HG03558 (cell line): ENCODE data around the gene MYDGF.

Experiments used
- ATAC-seq: cut with Tn5 transposase; IDR thresholded peaks from one replicate; pipeline ENCODE4 v1.9.1; 2021; ENCODE audit warnings: moderate number of reproducible peaks; ENCODE audit not compliant: unreplicated experiment; ENCODE audit errors: extremely low read depth

The MYDGF gene

DNA sequence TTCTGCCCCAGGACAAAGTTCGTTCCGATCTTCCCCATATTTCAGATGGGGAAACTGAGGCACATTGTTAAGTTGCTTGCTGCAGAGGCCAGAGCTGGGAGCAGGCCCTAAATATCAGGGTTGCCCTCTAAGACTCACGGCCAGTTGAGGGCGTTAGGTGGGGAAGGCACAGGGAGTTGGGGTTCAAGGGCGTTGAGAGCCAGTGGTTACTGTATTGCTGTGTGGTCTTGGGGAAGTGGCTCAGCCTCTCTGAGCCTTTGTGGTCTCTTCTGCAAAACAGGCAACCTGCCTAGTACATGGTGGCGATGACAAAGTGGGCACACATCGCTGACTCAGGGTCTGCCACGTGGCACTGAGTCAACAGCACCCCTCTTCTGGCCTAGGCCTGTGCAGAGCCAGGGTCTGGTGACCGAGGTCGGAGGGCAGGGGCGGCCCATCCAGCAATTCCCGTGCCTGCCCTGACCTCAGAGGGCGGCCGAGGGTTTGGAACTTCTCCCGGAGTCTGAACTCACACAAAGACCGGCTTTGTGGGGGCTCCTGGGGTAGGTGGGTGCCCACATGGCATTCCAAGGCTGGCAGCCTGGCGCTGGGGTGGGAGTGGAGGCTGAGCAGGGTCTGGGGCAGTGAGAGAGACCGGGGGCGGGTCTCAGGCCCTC, 20.6 kb downstream of the MYDGF start:
- ATAC-seq = no peak

DNA sequence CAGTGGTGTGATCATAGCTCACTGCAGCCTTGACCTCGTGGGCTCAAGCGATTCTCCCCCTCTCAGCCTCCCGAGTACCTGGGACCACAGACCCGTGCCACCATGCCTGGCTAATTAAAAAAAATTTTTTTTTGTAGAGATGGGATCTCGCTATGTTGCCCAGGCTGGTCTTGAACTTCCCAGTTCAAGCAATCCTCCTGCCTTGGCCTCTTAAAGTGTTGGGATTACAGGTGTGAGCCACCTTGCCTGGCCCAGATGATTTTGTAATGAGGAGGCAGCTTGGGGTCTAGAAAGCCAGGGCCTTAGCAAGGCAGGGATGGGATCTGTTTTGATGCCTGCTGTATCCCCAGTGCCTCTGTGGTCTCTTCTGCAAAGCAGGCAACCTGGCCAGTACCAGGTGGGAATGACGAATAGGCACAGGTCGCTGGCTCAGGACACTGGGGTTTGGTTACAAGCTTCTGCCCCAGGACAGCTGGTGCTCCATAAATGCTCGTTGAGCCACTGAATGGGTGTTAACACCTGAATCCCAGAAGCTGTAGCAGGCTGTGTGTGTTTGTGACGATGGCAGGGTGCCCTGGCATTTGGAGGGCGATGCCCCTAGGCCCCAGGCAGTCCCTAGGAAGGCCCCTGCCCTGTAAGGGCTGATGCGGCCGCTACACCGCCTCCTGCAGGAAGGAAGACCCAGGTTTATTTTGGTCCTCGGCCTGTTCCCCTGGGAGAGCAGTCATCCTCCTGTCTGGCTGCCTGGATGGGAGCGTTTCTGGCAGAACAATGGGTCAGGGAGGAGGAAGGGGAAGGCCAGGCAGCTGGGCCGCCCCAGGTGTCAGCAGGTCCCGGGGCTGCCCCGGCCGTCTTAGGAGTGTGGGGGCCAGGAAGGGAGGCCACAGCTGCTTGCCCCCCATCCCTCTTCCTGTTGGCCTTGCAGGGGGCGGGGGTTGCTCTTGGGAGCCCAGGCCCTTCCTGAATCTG, 22.2 kb downstream of the MYDGF start:
- no peak for ATAC-seq

DNA sequence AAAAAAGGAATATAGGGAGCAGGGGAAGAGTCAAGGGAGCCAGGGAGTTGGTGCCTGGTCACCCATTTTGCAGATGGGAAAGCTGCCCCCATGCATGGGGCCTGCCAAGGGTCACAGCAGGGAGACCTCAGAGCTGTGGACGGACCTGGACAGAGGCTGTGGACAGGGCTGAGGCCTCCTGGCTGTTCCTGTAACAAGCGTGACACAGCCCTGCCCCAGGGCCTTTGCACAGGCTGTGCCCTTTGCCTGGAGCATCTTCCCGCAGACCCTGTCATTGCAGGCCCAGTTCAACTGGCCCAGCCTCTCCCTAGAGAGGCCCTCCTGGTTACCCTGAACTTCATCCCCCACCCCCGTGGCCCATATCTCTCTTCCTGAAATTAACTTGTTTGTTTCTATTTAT, 24.4 kb downstream of the MYDGF start:
- ATAC-seq = no peak

DNA sequence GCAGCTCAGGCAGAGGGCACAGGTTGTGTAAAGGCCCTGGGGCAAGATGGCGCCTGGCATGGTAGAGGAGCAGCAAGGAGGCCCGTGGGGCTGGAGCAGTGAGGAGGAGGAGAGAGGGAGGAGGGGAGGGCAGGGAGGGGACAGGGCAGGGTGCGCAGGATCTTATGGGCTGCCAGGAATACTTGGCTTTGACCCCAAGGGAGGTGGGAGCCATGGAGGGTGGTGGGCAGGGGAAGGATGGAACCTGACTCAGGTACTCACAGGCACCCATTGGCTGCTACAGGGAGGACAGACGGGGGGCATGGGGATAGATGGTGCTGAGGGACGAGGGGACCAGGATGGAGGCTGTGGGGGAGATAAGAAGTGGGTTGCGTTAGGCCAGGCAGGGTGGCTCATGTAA, 27.5 kb downstream of the MYDGF start:
- no peak for ATAC-seq

DNA sequence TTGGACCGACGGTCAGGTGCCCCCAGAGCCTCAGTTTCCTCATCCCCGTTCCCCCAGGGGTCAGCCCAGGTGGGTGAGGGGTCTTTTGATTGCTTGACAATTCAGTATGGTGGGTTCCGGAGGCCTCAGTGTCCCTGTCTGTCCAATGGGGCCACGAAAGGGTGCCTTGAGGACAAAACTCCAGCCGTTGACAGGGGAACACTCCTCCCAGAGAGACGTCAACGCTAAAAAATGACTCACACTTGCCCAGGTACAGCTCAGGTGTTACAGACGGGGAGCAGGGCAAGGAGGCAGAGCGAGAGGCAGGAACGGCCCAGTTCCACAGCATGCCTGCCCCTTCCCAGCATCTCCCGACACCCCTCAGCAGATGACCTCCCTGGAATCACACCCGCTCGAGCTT, 29.0 kb downstream of the MYDGF start:
- no peak for ATAC-seq

DNA sequence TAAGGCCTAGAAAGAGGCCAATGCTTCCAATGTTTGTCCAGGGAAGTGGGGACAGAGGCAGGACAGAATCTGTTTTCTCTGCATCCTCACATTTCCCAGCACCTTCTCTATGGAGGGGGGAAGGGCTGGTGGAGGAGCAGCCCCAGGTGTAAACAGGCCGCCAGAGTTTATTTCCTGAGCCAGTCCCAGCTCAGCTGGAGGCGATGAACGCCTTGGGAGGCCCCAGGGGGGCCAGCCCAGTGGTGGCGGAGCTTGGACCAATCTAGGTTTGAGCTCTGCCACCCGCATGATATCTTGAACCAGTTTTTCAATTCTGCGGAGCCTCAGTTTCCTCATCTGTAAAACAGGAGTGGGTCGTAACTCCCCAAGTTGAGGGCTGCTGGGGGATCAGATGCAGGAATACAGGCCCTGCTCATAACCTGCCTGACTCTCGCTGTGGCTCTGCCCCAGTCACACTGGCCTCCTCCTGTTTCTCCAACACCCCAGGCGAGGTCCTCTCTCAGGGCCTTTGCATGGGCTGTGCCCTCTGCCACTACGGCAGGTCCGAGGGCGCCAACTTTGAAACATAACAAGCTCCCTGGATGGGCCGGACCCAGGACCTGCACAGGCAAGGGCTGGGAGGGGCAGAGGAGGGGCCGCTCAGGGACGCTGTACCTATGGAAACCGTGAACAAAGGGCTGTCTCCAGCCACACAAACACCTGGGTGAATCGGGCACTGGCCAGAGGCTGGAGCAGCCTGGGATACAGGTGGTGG, 29.7 kb downstream of the MYDGF start:
- no peak for ATAC-seq

DNA sequence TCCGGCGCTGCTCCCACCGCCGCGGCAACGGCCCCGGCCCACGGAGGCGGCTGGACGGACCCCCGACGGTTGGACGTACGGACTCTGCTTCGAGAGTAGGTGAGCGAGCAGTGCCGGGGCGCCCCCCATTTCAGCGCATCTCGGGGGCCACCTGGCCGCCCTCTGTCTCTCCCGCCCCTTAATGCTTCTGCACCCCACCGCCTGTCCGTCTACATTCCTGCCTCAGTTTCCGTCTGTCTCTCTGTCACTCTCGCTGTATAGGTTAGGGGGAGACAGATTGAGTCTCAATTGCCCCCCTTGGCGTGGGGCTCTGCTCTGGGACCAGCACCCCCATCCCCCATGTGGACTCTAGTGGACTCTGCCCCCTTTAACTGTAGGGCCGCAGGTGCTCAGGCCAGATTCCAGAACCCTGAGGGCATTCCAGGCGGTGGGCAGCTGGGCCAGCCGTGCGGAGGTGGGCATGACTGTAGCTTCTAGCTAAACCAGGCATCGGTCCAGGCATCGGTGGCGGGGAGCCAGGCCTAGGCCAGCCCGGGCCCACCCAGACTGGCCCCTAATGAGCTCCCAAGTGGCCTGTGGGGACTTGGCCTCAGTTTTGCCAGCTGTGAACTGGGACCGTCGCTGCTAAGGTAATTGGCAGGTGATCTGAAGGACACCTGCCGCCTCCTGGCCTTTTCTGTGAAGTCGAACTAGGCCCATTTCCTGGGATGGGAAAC, 30.5 kb downstream of the MYDGF start:
- no peak for ATAC-seq

DNA sequence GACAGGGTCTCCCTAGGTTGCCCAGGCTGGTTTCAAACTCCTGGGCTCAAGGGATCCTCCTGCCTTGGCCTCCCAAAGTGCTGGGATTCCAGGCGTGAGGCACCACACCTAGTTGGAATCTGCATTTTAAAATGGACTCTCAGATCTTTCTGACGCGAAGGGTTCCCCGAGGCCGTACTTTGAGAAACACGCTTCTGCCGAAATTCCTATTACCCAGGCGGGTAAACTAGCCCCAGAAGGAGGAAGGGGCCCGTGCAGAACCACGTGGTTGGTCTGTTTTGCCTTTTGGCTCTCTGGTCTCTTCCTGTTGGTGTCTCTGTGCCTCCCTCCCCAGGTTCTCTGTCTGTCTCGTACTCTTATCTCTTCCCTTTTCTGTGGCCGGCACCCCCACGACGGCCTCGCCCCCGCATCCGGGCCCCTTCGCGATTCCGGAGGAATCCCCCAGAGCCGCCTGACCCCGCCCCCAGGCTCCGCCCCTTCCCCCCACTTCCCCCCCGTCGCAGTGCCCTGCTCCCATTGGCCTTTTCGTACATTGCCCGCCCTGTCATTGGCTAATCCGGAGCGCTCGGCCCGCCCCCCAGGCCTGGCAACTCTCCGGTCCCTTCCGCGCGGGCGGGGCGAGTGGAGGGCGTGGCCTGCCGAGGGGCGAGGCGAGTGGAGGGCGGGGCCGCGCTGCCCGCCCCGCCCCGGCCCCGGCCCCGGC, 31.2 kb downstream of the MYDGF start, which contains the start of gene TNFAIP8L1:
TSS of gene TNFAIP8L1 (plus strand) at position 689 of the 703 bp plus-strand sequence. CDS start 12,354 bp downstream, outside the sequence.
- peak; percentile 67 for ATAC-seq

DNA sequence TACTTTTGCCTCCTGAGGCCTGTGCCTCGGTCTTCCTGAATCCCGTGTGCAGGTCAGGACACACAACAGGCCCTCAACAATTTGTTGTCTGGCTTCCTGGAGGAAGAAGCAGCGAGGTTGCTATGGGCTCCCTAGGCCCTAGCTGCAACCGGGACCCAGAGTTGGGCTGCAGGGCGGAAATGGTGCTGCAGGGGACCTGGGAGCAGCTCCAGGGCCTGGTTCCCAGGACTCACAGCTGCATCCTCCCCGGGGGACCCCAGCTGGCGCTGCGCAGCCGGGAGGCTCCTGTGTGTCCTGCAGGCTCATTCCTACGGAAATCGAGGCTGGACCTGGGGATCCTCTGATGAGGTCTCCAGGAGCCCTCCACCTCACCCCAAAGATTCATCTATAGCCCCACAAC, 31.8 kb downstream of the MYDGF start:
- no peak for ATAC-seq

DNA sequence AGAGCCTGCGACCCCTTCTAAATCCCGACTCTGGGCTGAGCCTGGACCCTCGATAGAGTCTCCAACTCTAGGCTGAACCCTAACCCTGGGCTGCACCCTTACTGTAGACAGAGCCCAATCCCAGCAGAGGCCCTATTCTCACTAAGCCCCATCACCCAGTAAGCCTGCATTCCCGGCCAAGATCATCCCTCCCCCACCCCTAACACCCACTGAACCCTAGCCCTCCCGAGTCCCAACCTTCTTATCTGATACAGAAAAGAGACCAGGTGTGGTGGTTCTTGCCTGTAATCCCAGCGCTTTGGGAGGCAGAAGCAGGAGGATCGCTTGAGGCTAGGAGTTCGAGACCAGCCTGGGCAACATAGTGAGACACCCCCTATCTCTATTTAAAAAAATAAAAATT, 33.4 kb downstream of the MYDGF start:
- ATAC-seq = no peak

DNA sequence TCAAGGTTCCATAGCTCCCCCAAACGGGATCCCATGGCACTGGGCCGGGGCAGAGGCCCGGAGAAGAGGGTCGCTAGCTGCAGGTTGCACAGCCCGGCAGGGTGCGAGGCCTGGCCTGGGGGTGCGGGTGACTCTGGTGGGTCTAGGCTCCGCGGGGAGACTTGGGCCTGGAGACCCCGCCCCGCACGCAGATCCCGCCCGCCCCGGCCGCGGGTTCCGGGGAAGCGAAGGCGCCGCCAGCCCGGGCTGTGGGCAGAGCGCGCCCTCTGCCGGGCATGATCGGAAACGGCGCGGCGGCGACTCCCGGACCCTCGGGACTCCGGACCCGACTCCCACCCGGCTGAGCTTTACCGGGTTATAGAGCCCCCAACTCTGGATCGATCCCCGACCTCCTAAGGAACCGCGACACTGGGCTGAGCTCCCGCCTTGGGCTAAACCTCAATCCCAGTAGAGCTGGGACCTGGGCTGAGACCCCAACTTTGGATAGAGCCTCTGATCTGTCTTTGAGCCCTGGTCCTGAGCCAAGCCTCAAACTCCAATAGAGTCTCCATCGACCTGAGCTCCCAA, 33.9 kb downstream of the MYDGF start:
- no peak for ATAC-seq

DNA sequence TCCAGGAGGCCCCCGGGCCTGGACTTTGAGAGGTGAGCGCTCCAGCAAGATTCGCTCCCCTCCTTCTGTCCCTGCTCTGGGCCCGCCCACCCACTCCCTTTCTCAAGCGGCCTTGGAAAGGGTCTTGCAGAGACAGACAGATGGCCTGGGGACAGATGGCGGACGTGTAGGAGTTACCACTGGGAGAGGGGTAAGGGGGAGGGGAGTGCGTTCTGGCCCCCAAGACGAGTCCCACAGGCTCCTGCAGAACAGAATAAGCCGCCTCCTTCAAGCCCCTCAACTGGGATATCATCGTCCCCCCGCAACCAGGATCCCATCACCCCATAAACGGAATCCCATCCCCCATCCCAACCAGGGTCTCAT, 34.4 kb downstream of the MYDGF start:
- ATAC-seq = no peak

DNA sequence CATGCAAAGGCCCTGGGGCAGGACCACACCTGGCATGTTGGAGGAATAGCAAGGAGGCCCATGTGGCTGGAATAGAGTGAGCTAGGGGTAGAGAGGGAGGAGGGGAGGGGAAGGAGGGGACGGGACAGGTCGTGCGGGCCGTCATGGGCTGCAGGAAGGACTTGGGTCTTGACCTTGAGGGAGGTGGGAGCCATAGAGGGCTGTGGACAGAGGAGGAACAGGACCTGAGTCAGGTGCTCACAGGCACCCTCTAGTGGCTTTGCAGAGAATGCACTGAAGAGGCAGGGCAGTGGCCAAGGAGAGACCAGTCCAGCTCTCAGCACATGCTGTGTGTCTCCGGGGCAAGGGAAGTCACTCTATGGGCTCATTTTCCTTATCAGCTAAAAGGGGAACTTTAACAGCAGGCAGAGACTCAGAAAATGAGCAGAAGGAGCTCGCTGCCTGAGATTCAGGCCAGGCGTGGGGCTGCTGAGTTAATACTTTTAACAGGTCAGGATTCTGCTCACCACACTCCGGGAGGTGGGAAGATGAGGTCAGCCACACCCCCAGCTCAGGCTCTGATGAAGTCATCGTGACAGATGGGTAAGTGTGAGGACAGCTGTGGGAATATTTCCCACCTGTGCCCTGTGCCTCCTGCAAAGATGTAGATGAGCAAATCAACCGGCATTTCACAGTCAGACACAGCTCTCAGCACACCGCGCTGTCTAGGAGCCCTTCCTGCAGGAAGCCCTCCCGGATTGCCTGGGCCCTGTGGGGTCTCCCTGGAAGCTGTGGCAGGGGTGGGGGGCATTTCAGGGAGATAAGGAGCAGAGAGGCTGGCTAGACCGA, 36.8 kb downstream of the MYDGF start:
- ATAC-seq = no peak

DNA sequence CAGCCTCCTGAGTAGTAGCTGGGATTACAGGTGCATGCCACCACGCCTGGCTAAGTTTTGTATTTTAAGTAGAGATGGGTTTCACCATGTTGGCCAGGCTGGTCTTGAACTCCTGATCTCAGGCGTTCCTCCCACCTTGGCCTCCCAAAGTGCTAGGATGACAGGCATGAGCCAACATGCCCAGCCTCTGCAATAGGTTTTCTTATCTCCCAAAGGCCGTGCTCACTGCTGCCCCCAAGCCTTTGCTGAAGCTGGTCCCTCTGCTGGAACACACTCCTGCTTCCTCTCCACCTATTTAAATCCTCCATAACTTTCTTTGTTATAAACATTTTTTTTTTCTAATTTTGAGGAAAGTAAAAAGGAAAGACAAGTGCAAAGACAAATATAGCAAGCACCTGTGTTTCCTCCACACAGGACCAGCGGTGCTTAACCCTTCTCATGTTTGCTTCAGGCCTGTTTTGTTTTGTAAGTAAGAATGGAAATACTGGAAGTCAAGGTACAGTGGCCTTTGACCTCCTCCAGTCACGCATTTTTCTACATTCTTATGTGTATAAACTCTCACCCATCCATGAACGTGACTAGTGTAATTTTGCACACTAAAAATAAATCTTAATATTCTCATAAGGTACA, 45.3 kb downstream of the MYDGF start:
- no peak for ATAC-seq

DNA sequence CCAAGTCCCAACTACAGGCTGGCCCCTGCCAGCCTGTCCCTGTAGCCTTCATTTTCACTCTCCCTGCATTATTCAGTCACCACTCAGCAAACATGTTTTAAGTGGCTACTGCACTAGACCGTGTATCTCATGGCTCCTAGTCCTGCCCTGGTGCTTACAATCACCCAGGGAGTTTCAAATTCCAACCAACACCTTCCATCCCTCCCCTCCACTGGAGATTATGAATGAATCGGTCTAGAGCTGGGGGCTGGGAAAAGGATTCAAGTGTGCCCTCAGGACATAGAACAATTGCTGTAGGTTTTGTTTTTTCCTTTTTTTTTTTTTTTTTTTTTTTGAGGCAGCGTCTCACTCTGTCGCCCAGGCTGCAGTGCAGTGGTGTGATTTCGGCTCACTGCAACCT, 45.8 kb downstream of the MYDGF start:
- no peak for ATAC-seq

DNA sequence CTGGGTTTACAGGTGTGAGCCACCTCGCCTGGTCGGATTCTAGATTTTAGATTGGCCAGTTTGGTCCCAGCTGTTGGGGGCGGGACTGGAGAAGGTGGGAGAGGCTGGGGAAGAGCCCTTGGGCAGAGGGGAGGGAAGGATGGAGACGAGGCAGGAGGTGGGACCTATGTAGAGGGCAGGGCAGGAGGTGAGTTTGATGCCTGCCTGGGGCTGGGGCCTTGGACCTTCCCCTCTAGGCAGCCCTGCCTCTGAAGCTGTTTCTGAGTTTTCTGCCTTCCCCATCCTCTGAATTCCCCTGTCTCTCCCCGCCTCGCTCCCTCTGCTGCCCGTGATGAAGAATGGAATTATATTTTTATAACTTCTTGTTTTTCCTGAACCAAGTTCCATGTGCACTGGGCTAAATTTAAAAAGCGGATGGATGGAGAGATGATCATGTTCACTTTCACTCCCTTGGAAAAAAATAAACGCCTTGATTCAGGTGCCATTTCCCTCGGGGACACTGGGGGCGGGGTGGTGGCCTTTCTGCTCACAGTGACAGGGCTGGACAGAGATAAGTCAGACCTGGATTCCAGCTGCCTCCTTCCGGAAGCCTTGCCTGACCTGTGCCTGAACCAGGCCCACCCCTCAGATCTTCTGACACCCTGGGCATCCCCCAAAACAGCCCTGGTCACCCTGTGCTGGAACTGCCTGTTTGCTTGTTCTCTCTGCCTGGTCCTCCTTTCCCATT, 47.3 kb downstream of the MYDGF start:
- ATAC-seq = no peak

DNA sequence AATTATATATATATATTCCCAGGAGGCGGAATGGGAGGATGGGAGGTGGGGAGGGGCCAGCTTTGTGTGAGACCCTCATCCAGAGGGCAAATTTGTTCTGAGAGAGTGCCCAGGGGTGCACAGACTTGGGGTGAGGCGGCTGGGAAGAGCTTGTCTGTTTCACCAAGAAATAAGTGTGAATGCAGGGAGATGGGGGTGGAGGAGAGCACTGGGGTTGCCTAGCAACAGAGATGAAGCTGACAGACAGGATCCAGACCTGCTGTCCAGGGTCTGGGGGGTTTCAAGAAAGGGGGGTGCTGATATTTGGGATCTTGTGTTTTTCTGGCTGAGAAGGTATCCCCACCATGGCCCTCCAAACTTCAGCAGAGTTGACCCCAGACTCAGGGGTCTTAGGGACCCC, 49.5 kb downstream of the MYDGF start:
- no peak for ATAC-seq
